Ectodermal cell (in vitro differentiated cells): ENCODE data around the gene RNF114.
A peak's percentile ranks its signal among the peaks of the same experiment; 100 is the strongest.

Experiments used
- H3K27ac ChIP-seq: 2 replicates; pipeline ENCODE4 v1.7.0; 2013; ENCODE audit warnings: mild to moderate bottlenecking, low read depth, low read length; ENCODE audit not compliant: insufficient read depth, poor library complexity, severe bottlenecking
- H3K27me3 ChIP-seq: 2 replicates; pipeline ENCODE4 v1.7.0; 2013; ENCODE audit warnings: mild to moderate bottlenecking, low read length; ENCODE audit not compliant: insufficient read depth, control insufficient read depth, poor library complexity, severe bottlenecking
- H3K36me3 ChIP-seq: one replicate; pipeline ENCODE4 v1.7.0; 2013; ENCODE audit warnings: low read length; ENCODE audit not compliant: control insufficient read depth, insufficient read depth
- H3K4me1 ChIP-seq: one replicate; pipeline ENCODE4 v1.7.0; 2013; ENCODE audit warnings: low read length; ENCODE audit not compliant: control insufficient read depth, insufficient read depth
- H3K4me3 ChIP-seq: 2 replicates; pipeline ENCODE4 v1.7.0; 2013; ENCODE audit warnings: low read depth, low read length, control low read depth; ENCODE audit not compliant: insufficient read depth
- H3K9me3 ChIP-seq: 2 replicates; pipeline ENCODE4 v1.7.0; 2013; ENCODE audit warnings: mild to moderate bottlenecking, low read length, moderate library complexity; ENCODE audit not compliant: control insufficient read depth
- WGBS, 2 experiments: methylation state at CpG; one replicate each; pipeline ENCODE4 v1.1.7; 2013; ENCODE audit warnings: missing lambda C conversion rate in 2 of 2; 5-methylcytosine and 5-hydroxymethylcytosine counted together

Gene RNF114

DNA sequence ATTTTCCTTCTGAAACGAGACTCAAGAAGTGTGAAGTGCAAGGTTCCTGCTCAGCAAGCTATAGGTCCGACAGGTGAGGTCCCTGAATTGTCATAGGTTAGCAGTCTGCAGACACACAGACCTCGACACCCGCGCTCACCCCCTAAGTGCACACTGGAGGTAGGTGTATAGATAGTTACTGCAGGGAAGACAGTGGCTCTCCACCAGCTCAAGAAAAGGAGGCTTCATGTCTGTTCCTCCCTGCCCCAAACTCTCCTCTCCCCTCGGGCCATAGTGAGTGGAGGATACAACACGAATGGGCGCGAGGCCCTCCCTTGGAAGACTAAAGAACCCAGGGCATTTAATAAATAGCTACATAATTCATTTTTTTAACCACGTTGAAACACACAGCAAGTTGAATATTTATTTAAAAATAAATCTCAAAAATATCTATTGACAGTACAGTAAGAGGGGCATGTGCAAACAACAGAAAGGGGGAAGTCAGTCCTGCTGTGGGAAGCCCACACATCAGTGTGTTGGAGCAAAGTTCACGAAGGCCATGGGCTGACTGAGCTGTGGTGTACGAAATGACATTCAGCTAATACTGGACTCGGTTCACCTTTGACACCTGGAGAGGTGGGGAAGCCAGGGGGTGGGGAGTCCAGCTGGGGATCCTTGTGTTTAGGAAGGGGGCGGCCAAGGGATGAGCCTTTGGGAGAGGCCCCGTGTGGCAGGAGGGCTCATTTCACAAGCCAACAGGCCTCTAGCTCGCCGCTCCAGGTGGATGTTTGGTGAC lies 31.6 kb upstream of the RNF114 start:
- whole genome bisulfite sequencing, 2 experiments = 94 to 97% methylated on average over 16 of the region's 17 CpGs
- Histone ChIP-seq H3K9me3 (no peaks in the 10 kb centered on the region), H3K36me3 (peaks cover 15% of the 10 kb centered on the region), H3K27ac (no peak overlapping the region), H3K4me3 (no peak overlapping the region), H3K4me1 (no peaks in the 10 kb centered on the region), H3K27me3 (no peaks in the 10 kb centered on the region)

DNA sequence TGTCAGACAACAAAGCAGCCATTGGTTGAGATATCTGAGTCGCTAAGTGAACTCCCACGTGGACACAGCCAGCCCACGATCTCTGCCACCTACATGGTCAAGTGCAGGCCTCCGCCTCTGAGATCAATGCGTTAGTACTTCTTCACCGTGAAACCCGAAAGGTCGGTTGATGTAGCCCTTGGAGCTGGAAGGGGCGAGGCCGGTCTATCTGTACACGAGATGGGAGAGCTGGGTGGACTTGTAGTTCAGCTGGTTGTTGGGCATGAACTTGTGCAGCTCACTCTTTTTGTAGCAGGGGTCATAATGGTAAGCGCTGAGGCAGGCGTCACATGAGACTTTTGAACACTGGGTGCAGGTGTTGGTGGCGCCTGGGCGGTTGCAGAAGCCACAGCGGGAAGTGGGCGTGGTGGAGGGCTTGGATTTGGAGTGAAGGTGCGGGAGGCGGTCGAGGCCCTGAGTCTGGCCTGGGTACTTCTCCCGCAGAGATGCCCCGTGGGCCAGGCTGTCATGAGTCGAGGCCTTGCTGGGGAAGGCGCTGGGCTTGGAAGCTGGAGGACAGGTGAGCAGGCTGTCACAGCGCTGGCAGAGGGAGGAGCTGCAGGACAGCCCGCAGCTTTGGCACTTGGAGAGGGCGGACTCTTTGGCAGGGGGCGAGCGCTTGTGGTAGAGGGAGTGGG lies 30.6 kb upstream of the RNF114 start:
- H3K9me3 ChIP-seq = no peaks in the 10 kb centered on the region
- H3K4me1 ChIP-seq = peaks cover 7% of the 10 kb centered on the region
- 92 to 93% methylated on average over 29 of the region's 29 CpGs for WGBS, 2 experiments
- H3K36me3 ChIP-seq = peaks cover 15% of the 10 kb centered on the region
- H3K27me3 ChIP-seq = no peaks in the 10 kb centered on the region
- no peak overlapping the region for H3K4me3 ChIP-seq
- no peak overlapping the region for H3K27ac ChIP-seq

DNA sequence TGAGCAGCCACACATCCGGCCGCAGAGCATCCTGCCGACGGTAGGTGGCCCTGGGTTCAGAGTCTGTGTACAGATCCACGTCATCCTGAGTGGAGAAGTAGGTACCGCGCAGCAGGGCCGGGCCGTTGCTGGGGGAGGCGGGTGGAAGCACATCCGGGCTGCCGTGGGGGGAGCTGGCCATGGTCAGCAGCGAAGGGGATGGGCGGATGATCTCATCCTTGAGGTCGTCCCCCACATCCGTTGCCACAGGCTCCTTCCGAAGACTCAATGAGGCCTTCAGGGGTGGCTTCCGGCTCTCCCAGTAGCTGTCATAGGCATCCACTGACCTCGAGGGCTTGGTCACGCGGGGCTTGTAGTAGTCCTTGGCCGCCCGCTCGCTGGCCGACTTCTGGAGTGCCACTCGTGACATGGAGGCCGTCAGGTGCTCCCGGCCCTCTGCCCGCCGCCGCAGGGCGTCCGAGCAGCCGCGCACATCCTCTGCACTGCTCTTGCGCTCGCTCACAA lies 30.0 kb upstream of the RNF114 start:
- Histone ChIP-seq H3K9me3 (no peaks in the 10 kb centered on the region), H3K4me3 (no peak overlapping the region), H3K27ac (no peak overlapping the region), H3K27me3 (no peaks in the 10 kb centered on the region), H3K4me1 (peaks cover 7% of the 10 kb centered on the region), H3K36me3 (peaks cover 15% of the 10 kb centered on the region)
- WGBS, 2 experiments = 95 to 96% methylated on average over 37 of the region's 37 CpGs

DNA sequence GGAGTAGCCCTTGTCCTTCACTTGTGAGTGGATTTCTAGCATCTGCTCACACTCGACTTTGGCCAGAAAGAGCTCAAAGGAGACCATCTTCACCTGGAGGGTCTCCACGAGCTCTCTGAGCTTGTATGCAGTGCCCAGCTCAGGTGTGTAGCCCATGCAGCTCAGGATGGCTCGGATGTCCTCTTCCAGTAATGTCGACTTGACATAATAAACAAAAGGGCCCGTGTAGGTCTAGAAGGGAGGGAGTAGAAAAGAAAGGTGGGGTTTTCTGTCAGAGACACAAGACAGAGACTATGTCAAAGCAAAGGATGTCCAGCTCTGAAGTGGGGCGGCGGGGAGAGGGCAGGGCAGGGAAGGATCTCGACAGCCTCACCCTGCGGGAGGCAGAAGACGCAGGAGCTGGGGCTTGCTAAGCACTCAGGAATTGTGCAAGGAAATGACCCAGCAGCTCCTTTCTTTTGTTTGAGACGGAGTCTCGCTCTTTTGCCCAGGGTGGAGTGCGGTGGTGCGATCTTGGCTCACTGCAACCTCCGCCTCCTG lies 29.5 kb upstream of the RNF114 start:
- H3K36me3 ChIP-seq = peaks cover 15% of the 10 kb centered on the region
- H3K27me3 ChIP-seq = no peaks in the 10 kb centered on the region
- peaks cover 7% of the 10 kb centered on the region for H3K4me1 ChIP-seq
- H3K27ac ChIP-seq = no peak overlapping the region
- H3K4me3 ChIP-seq = no peak overlapping the region
- H3K9me3 ChIP-seq = no peaks in the 10 kb centered on the region
- WGBS, 2 experiments = 89% methylated on average over 15 of the region's 15 CpGs

DNA sequence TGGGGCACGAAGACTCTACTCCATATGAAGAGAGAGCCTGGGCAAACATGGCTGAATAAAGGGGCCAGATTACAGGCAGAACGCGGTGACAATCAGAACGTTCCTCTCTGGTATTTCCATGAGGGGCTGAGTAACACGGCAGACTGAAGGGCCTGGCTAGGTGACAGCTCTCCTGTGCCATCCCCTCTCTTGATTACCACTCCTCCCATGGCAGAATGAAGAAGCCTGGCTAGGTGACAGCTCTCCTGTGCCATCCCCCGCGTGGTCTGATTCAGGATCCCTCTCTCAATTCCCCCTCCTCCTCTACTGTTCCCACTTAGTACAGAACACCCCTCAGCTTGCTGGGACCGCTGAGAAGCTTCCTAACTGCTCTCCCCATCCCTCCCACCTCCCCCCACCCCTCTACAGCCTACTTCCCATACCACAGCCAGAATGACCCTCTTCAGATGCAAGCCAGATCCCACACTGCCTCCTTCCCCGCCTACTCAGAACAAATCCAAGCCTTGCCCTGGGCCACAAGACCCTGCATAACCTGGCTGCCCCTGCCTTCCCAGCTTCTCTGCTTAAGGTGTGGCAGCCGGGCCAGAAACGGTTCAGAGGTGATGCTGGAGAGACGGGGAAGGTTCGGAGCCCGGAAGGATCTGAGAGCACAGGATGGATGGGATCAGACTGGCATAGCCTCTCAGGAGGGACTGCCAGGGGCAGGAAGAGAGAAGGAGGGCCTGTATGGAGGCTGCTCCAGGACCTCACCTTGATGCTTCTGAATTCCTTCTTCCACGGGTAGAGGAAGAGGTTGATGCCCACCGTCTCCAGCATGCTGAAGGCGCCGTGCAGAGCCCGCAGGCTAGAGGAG lies 28.6 kb upstream of the RNF114 start:
- H3K36me3 ChIP-seq = peaks cover 15% of the 10 kb centered on the region
- H3K27ac ChIP-seq = no peak overlapping the region
- H3K27me3 ChIP-seq = no peaks in the 10 kb centered on the region
- no peak overlapping the region for H3K4me3 ChIP-seq
- 96% methylated on average over 19 of the region's 19 CpGs for WGBS, 2 experiments
- H3K4me1 ChIP-seq = peaks cover 7% of the 10 kb centered on the region
- H3K9me3 ChIP-seq = no peaks in the 10 kb centered on the region

DNA sequence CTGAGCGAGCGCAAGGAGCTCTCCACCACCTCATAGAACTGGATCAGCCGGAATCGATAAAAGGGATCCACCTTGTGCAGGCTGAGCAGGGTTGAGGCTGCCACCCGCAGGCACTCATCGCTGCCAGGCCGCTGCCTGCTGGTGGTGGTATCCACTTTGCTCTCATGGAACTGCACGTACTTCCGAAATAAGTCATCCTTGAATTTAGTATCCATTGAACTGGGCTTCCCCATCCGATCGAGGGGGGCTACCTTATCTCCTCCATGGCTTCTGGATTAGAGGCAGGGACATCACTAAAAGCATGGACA lies 28.0 kb upstream of the RNF114 start:
- 96 to 97% methylated on average over 11 of the region's 11 CpGs for whole genome bisulfite sequencing, 2 experiments
- no peaks in the 10 kb centered on the region for H3K9me3 ChIP-seq
- H3K36me3 ChIP-seq = peaks cover 15% of the 10 kb centered on the region
- H3K27ac ChIP-seq = no peak overlapping the region
- no peak overlapping the region for H3K4me3 ChIP-seq
- peaks cover 7% of the 10 kb centered on the region for H3K4me1 ChIP-seq
- no peaks in the 10 kb centered on the region for H3K27me3 ChIP-seq

DNA sequence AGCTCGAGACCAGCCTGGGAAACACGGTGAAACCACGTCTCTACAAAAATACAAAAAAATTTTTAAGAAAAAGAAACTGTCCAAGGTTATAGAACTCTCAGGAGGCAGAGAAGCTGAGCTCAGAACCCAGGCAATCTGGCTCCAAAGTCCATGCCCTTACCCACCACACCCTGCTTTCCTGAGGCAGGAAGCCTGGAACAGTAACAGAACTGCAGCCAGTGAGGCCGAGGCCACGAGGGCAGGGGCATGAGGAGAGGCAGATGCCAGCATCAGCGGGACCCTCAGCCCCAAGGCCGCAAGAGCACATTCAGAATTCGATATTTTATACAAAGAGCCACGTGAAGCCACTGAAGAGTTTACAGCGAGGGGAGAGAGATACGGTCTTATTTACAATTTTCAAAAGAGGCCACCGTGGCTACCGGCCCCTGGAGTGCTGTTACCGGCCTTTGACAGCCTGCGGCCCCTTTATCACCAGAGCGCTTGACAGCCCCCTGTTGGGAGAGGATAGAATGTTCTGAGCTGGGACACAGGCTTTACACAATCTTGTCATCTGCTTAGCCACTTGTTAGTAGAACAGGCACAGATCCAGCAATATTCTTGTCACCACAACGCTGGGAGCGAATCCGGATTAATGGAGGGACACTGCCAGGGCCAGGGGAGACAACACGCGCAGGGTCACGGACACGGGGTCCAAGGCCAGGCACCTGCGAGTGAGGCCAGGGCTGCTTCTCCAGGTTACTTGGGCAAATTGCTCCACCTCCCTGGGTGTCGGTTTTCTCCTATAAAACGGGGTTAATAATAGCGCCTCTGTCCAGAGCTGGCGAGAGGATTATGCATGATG lies 26.5 kb upstream of the RNF114 start:
- H3K4me1 ChIP-seq = peaks cover 17% of the 10 kb centered on the region
- H3K27me3 ChIP-seq = no peaks in the 10 kb centered on the region
- no peaks in the 10 kb centered on the region for H3K9me3 ChIP-seq
- no peak overlapping the region for H3K4me3 ChIP-seq
- 75 to 77% methylated on average over 28 of the region's 28 CpGs for WGBS, 2 experiments
- peak overlapping the region; percentile 28 for H3K27ac ChIP-seq
- H3K36me3 ChIP-seq = peaks cover 15% of the 10 kb centered on the region

DNA sequence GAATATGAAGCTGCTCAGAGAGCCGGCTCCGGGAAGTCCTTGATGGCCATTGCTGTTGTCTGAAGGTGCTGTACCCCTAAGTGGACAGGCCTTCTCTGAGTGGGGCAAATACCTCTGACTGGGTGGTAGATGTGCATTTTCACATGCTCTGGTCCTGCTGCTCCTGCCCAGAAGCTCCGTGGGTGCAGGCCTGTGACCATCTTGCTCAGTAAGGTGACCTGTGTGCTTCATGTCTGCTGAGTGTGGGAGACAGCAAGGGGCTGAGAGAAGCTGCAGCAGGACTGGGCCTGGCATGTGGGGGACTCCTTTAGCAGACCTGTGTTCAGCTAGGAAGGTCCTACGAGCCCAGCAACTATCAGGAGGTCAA lies 25.9 kb upstream of the RNF114 start:
- no peak overlapping the region for H3K27ac ChIP-seq
- no peak overlapping the region for H3K4me3 ChIP-seq
- H3K4me1 ChIP-seq = peaks cover 17% of the 10 kb centered on the region
- WGBS, 2 experiments = 91 to 95% methylated on average over 4 of the region's 4 CpGs
- H3K27me3 ChIP-seq = no peaks in the 10 kb centered on the region
- H3K36me3 ChIP-seq = peaks cover 12% of the 10 kb centered on the region
- H3K9me3 ChIP-seq = no peaks in the 10 kb centered on the region

DNA sequence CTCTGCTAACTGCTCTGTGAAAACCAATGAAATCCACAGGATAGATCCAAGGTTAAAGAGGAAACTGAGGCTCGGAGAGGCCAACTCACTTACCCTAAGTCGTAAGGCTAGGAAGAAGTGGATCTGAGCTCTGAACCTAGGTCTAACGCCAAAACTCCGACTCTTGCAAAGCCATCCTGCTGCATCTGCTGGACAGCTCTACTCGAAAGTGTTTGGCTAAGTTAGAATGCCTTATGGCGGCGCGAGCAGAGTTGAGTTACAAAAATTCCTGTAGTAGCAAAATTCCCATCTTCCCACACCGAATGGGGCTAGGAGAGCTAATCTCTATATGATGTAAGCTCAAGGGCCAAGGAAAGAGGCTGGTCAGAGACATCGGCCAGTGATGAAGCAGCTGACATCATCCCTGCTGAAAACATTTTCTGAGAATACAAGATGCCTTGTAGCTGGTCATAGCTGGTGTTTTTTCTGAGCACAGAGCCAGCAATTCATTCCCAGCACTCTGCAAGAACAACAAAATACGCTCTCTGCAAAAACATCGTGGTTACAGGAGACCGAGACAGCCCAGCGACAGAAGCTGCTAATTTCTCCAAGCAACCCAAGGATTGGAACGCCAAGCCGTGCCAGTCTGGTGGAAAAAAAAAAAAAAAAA lies 22.7 kb upstream of the RNF114 start:
- 92 to 95% methylated on average over 16 of the region's 16 CpGs for WGBS, 2 experiments

More for the DNA sequence above, 22.7 kb upstream of the RNF114 start:
- H3K27ac ChIP-seq = no peak overlapping the region
- no peak overlapping the region for H3K4me3 ChIP-seq
- no peaks in the 10 kb centered on the region for H3K9me3 ChIP-seq
- H3K4me1 ChIP-seq = peaks cover 17% of the 10 kb centered on the region
- H3K36me3 ChIP-seq = no peaks in the 10 kb centered on the region
- H3K27me3 ChIP-seq = no peaks in the 10 kb centered on the region
